H9 (cell line): ENCODE measurements around the gene FDPS. TPM values are rescaled to one million over a fixed set of nuclear protein-coding genes. Genes with fewer than 3 reads are reported as not detected.
"Not testable (repeated sequence)": the region's sequence is repeated elsewhere in the genome, so short reads cannot be mapped to it uniquely, and the experiment has no call there.

Experiments used
- DNase-seq: peaks from one replicate; pipeline ENCODE4 v3.0.0-alpha.2; 2017
- H2AFZ ChIP-seq: one replicate; pipeline ENCODE4 v1.6.1; 2013; ENCODE audit warnings: mild to moderate bottlenecking, low read length, control low read depth, moderate library complexity
- H2AK5ac ChIP-seq: 2 replicates; pipeline ENCODE4 v1.6.1; 2013; ENCODE audit warnings: low read length, control low read depth, mixed read lengths; ENCODE audit not compliant: insufficient read length
- H2BK120ac ChIP-seq: one replicate; pipeline ENCODE4 v1.6.1; 2013; ENCODE audit warnings: low read depth, mild to moderate bottlenecking, low read length, control low read depth, inconsistent platforms; ENCODE audit not compliant: poor library complexity, severe bottlenecking
- H2BK12ac ChIP-seq: 2 replicates; pipeline ENCODE4 v1.6.1; 2013; ENCODE audit warnings: low read length, control low read depth, mixed read lengths, low read depth; ENCODE audit not compliant: insufficient read length
- H2BK15ac ChIP-seq: 2 replicates; pipeline ENCODE4 v1.6.1; 2013; ENCODE audit warnings: low read depth, low read length, control low read depth
- H2BK20ac ChIP-seq: one replicate; pipeline ENCODE4 v1.6.1; 2013; ENCODE audit warnings: low read depth, mild to moderate bottlenecking, low read length, control low read depth, inconsistent platforms; ENCODE audit not compliant: poor library complexity, severe bottlenecking
- H2BK5ac ChIP-seq: 2 replicates; pipeline ENCODE4 v1.6.1; 2013; ENCODE audit warnings: low read length, control low read depth, mixed read lengths; ENCODE audit not compliant: insufficient read length
- H3K14ac ChIP-seq: 2 replicates; pipeline ENCODE4 v1.6.1; 2013; ENCODE audit warnings: low read length, control low read depth; ENCODE audit not compliant: insufficient read depth
- H3K18ac ChIP-seq: 2 replicates; pipeline ENCODE4 v1.6.1; 2013; ENCODE audit warnings: low read depth, mild to moderate bottlenecking, mixed read lengths, low read length, control low read depth; ENCODE audit not compliant: insufficient read length
- H3K23ac ChIP-seq: 2 replicates; pipeline ENCODE4 v1.6.1; 2013; ENCODE audit warnings: low read length, control low read depth, mixed read lengths, low read depth; ENCODE audit not compliant: insufficient read length
- H3K23me2 ChIP-seq: 2 replicates; pipeline ENCODE4 v1.6.1; 2013; ENCODE audit warnings: low read depth, mild to moderate bottlenecking, mixed read lengths, low read length, control low read depth; ENCODE audit not compliant: insufficient read length, poor library complexity, severe bottlenecking
- H3K27ac ChIP-seq: 2 replicates; pipeline ENCODE4 v1.5.1; 2013; ENCODE audit warnings: low read length, control low read depth, mixed read lengths, low read depth; ENCODE audit not compliant: insufficient read length
- H3K27me3 ChIP-seq: 2 replicates; pipeline ENCODE4 v1.6.1; 2013; ENCODE audit warnings: low read length, control low read depth, inconsistent platforms; ENCODE audit not compliant: insufficient read depth
- H3K4ac ChIP-seq: 2 replicates; pipeline ENCODE4 v1.6.1; 2013; ENCODE audit warnings: low read depth, mild to moderate bottlenecking, control low read depth, inconsistent platforms, low read length, moderate library complexity
- H3K4me1 ChIP-seq: 2 replicates; pipeline ENCODE4 v1.6.1; 2013; ENCODE audit warnings: low read length, control low read depth, inconsistent platforms; ENCODE audit not compliant: insufficient read depth
- H3K4me2 ChIP-seq: 2 replicates; pipeline ENCODE4 v1.6.1; 2013; ENCODE audit warnings: low read length, control low read depth, mixed read lengths; ENCODE audit not compliant: insufficient read length, insufficient read depth
- H3K56ac ChIP-seq: 2 replicates; pipeline ENCODE4 v1.6.1; 2013; ENCODE audit warnings: low read depth, mild to moderate bottlenecking, mixed read lengths, low read length, control low read depth; ENCODE audit not compliant: insufficient read length
- H3K79me1 ChIP-seq: 2 replicates; pipeline ENCODE4 v1.6.1; 2013; ENCODE audit warnings: low read depth, mild to moderate bottlenecking, moderate library complexity, low read length, control low read depth, inconsistent platforms; ENCODE audit not compliant: insufficient read depth, poor library complexity, severe bottlenecking
- H3K79me2 ChIP-seq: 2 replicates; pipeline ENCODE4 v1.6.1; 2013; ENCODE audit warnings: low read length, control low read depth, inconsistent platforms; ENCODE audit not compliant: insufficient read depth
- H3K9ac ChIP-seq: 2 replicates; pipeline ENCODE4 v1.6.1; 2013; ENCODE audit warnings: low read length, control low read depth, mixed read lengths; ENCODE audit not compliant: insufficient read length; ENCODE audit errors: extremely low read depth
- H3K9me3 ChIP-seq: one replicate; pipeline ENCODE4 v1.6.1; 2013; ENCODE audit warnings: low read depth, low read length, inconsistent platforms; ENCODE audit not compliant: control insufficient read depth
- H3T11ph ChIP-seq: one replicate; pipeline ENCODE4 v1.6.1; 2013; ENCODE audit warnings: mild to moderate bottlenecking, low read length, control low read depth, inconsistent platforms
- H4K20me1 ChIP-seq: one replicate; pipeline ENCODE4 v1.6.1; 2013; ENCODE audit not compliant: control insufficient read depth, insufficient read length, insufficient read depth
- H4K5ac ChIP-seq: 2 replicates; pipeline ENCODE4 v1.6.1; 2013; ENCODE audit warnings: low read depth, mild to moderate bottlenecking, mixed read lengths, low read length, control low read depth; ENCODE audit not compliant: insufficient read length
- H4K8ac ChIP-seq: replicated peaks from 2 replicates; pipeline ENCODE4 v1.6.1; 2013; ENCODE audit warnings: low read length, control low read depth, mixed read lengths, low read depth; ENCODE audit not compliant: insufficient read length
- H4K91ac ChIP-seq: 2 replicates; pipeline ENCODE4 v1.6.1; 2013; ENCODE audit warnings: low read depth, mild to moderate bottlenecking, moderate library complexity, mixed read lengths, low read length, control low read depth; ENCODE audit not compliant: insufficient read length
- H3K27ac Mint-ChIP-seq, 3 experiments: 2 replicates in 2 of 3; 3 replicates in 1 of 3; pipeline ENCODE4 v1.8.0; 2020 to 2021; ENCODE audit warnings: mixed read lengths in 3 of 3, mild to moderate bottlenecking in 1 of 3, moderate library complexity in 1 of 3
- H3K27me3 Mint-ChIP-seq: 2 replicates; pipeline ENCODE4 v1.8.0; 2021; ENCODE audit warnings: low read depth, mild to moderate bottlenecking, moderate library complexity, mixed read lengths
- H3K36me3 Mint-ChIP-seq, 3 experiments: 2 replicates in 2 of 3; 3 replicates in 1 of 3; pipeline ENCODE4 v1.8.0; 2020 to 2021; ENCODE audit warnings: low read depth in 3 of 3, mixed read lengths in 3 of 3; ENCODE audit not compliant: insufficient read depth in 1 of 3
- H3K4me1 Mint-ChIP-seq, 2 experiments: 2 replicates each; pipeline ENCODE4 v1.8.0; 2020; ENCODE audit warnings: mixed read lengths in 2 of 2
- H3K4me3 Mint-ChIP-seq, 2 experiments: 2 replicates in 1 of 2; 3 replicates in 1 of 2; pipeline ENCODE4 v1.8.0; 2020 to 2021; ENCODE audit warnings: mild to moderate bottlenecking in 2 of 2, mixed read lengths in 2 of 2, moderate library complexity in 1 of 2
- H3K9me3 Mint-ChIP-seq, 2 experiments: 2 replicates in 1 of 2; 3 replicates in 1 of 2; pipeline ENCODE4 v1.8.0; 2020; ENCODE audit warnings: mild to moderate bottlenecking in 2 of 2, mixed read lengths in 2 of 2, moderate library complexity in 1 of 2
- WGBS: extraction: QIAGEN DNeasy Blood & Tissue Kit; methylation state at CpG from one replicate; pipeline ENCODE4 v1.1.7; 2013; ENCODE audit warnings: missing lambda C conversion rate, low lambda C conversion rate, mixed read lengths; ENCODE audit not compliant: insufficient read length; ENCODE audit errors: extremely low coverage; 5-methylcytosine and 5-hydroxymethylcytosine counted together
- total RNA-seq: library from RNA; stranded (reverse); gene quantifications from 2 replicates; pipeline ENCODE4 v1.2.1, GENCODE V29; 2021
- TF ChIP-seq, protein P1 (sequence below): fragments of 200-600 bp; sonication (generic); conservative IDR thresholded peaks from 3 replicates; pipeline ENCODE4 v1.8.0; 2021; ENCODE audit warnings: antibody characterized with exemption, mild to moderate bottlenecking

FDPS gene
- total RNA-seq, 1 experiment from 2014 or later, result 273 TPM

DNA sequence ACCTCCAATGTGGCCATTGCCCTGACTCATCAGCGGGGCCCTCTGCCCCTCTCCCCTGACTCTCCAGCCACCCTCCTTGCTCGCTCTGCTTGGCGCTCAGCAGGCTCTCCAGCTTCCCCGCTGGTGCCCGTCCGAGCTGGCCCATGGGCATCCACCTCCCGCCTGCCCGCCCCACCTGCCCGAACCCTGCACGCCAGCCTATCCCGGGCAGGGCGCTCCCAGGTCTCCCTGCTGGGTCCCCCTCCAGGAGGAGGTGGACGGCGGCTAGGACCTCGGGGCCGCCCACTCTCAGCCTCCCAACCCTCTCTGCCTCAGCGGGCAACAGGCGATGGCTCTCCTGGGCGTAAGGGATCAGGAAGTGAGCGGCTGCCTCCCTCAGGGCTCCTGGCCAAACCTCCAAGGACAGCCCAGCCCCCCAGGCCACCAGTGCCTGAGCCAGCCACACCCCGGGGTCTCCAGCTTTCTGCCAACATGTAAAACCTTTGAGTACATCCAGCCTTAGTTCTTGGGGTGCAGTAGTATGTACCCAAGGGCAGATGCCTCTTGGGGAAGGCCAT, 20.6 kb upstream of the FDPS start:
- no peak overlapping the region for H4K91ac ChIP-seq
- H4K5ac ChIP-seq, result no peak overlapping the region
- no peak overlapping the region for H2AK5ac ChIP-seq
- no peak overlapping the region for H3K9ac ChIP-seq
- no peaks in the 10 kb centered on the region for H3K79me2 ChIP-seq
- no peaks in the 10 kb centered on the region for H3K9me3 ChIP-seq
- no peak overlapping the region for H3K14ac ChIP-seq
- Mint-ChIP-seq H3K4me3 (no peak overlapping the region), H3K36me3 (peaks cover 0 to 7% (median 2%) of the 10 kb centered on the region in 3 experiments; a peak in 3 of 7 replicates), H3K27me3 (peaks cover 2% of the 10 kb centered on the region), H3K9me3 (no peaks in the 10 kb centered on the region), H3K27ac (no peak overlapping the region), H3K4me1 (no peaks in the 10 kb centered on the region)
- H4K8ac ChIP-seq, result no peak overlapping the region
- no peaks in the 10 kb centered on the region for H3K23me2 ChIP-seq
- DNase-seq, result no peak
- H3K18ac ChIP-seq, result no peak overlapping the region
- TF ChIP-seq, protein P1, sequence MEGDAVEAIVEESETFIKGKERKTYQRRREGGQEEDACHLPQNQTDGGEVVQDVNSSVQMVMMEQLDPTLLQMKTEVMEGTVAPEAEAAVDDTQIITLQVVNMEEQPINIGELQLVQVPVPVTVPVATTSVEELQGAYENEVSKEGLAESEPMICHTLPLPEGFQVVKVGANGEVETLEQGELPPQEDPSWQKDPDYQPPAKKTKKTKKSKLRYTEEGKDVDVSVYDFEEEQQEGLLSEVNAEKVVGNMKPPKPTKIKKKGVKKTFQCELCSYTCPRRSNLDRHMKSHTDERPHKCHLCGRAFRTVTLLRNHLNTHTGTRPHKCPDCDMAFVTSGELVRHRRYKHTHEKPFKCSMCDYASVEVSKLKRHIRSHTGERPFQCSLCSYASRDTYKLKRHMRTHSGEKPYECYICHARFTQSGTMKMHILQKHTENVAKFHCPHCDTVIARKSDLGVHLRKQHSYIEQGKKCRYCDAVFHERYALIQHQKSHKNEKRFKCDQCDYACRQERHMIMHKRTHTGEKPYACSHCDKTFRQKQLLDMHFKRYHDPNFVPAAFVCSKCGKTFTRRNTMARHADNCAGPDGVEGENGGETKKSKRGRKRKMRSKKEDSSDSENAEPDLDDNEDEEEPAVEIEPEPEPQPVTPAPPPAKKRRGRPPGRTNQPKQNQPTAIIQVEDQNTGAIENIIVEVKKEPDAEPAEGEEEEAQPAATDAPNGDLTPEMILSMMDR, result no peak
- no peak overlapping the region for H3K56ac ChIP-seq
- no peak overlapping the region for H2BK120ac ChIP-seq
- H2BK15ac ChIP-seq, result no peak overlapping the region
- H3K27ac ChIP-seq, result no peak overlapping the region
- no peak overlapping the region for H2BK20ac ChIP-seq
- no peak overlapping the region for H3K23ac ChIP-seq
- no peaks in the 10 kb centered on the region for H3K27me3 ChIP-seq
- H2BK5ac ChIP-seq, result no peak overlapping the region
- H2AFZ ChIP-seq, result no peak overlapping the region
- no peaks in the 10 kb centered on the region for H3K79me1 ChIP-seq
- no peak overlapping the region for H3T11ph ChIP-seq
- WGBS, result no CpG with 5 or more reads among the region's 21 CpGs
- no peaks in the 10 kb centered on the region for H4K20me1 ChIP-seq
- no peaks in the 10 kb centered on the region for H3K4me1 ChIP-seq
- H3K4ac ChIP-seq, result no peak overlapping the region
- H3K4me2 ChIP-seq, result no peak overlapping the region
- H2BK12ac ChIP-seq, result no peak overlapping the region

- H4K8ac ChIP-seq, H4K91ac ChIP-seq, H3K4me1 Mint-ChIP-seq, H2AK5ac ChIP-seq, H2BK120ac ChIP-seq, H3K4me3 Mint-ChIP-seq, H3K23ac ChIP-seq, H3K27ac Mint-ChIP-seq, DNase-seq, H3K27me3 ChIP-seq, H3T11ph ChIP-seq, H3K18ac ChIP-seq, H3K4ac ChIP-seq, H4K20me1 ChIP-seq, H3K79me2 ChIP-seq, H3K36me3 Mint-ChIP-seq, H2BK5ac ChIP-seq, H2BK15ac ChIP-seq, H3K4me2 ChIP-seq, H3K79me1 ChIP-seq, H3K9me3 ChIP-seq, H3K9me3 Mint-ChIP-seq, H3K27ac ChIP-seq, H3K9ac ChIP-seq, H3K14ac ChIP-seq, H2BK12ac ChIP-seq, H2AFZ ChIP-seq, H3K4me1 ChIP-seq, H3K56ac ChIP-seq, H4K5ac ChIP-seq, H2BK20ac ChIP-seq: not testable (repeated sequence)
- peaks cover 16% of the 10 kb centered on the region for H3K27me3 Mint-ChIP-seq
- peaks cover 12% of the 10 kb centered on the region for H3K23me2 ChIP-seq
- WGBS, result no CpG with 5 or more reads among the region's 10 CpGs
Measured at GRCh38 chr1:155291006-155291405, 17.7 kb upstream of the FDPS start.
